DND-41 (cell line): Measurements from ENCODE around the gene LILRB2.

Experiments
- ATAC-seq: fragments of 200-7000 bp; cut with Tn5 transposase; 3 replicates; pipeline ENCODE4 v1.9.1; 2021; ENCODE audit warnings: low read depth; ENCODE audit not compliant: insufficient read depth
- DNase-seq: peaks from one replicate; pipeline ENCODE4 v3.0.0-alpha.2; 2020
- H2AFZ ChIP-seq: 2 replicates; pipeline ENCODE4 v1.6.0; 2012; ENCODE audit warnings: low read depth, low read length
- H3K27ac ChIP-seq: 2 replicates; pipeline ENCODE4 v1.5.1; 2012; ENCODE audit warnings: low read length, inconsistent platforms
- H3K27me3 ChIP-seq: fragments of 200-600 bp; sonication (generic); 2 replicates; pipeline ENCODE4 v1.6.0; 2012; ENCODE audit warnings: low read length, mild to moderate bottlenecking, inconsistent platforms; ENCODE audit not compliant: insufficient read depth, poor library complexity
- H3K36me3 ChIP-seq: 2 replicates; pipeline ENCODE4 v1.5.1; 2012; ENCODE audit warnings: low read length, inconsistent platforms; ENCODE audit not compliant: insufficient read depth
- H3K4me1 ChIP-seq: 2 replicates; pipeline ENCODE4 v1.5.1; 2012; ENCODE audit warnings: mild to moderate bottlenecking, low read length; ENCODE audit not compliant: insufficient read depth
- H3K4me2 ChIP-seq: 2 replicates; pipeline ENCODE4 v1.6.0; 2012; ENCODE audit warnings: mild to moderate bottlenecking, moderate library complexity, low read length, inconsistent platforms; ENCODE audit not compliant: insufficient read depth
- H3K4me3 ChIP-seq, 2 experiments: fragments of 200-600 bp in 1 of 2; shearing (Covaris generic) in 1 of 2; 2 replicates each; pipeline ENCODE4 v1.5.1; 2012 to 2016; ENCODE audit warnings: inconsistent platforms in 2 of 2, low read length in 2 of 2, mild to moderate bottlenecking in 2 of 2, low read depth in 1 of 2, moderate library complexity in 1 of 2
- H3K79me2 ChIP-seq: 2 replicates; pipeline ENCODE4 v1.6.0; 2012; ENCODE audit warnings: low read length, inconsistent platforms; ENCODE audit not compliant: insufficient read depth
- H3K9ac ChIP-seq: 2 replicates; pipeline ENCODE4 v1.6.0; 2012; ENCODE audit warnings: low read depth, mild to moderate bottlenecking, inconsistent platforms, low read length, moderate library complexity
- H3K9me3 ChIP-seq: 2 replicates; pipeline ENCODE4 v1.5.1; 2012; ENCODE audit warnings: low read length, moderate library complexity, mild to moderate bottlenecking, inconsistent platforms; ENCODE audit not compliant: insufficient read depth, severe bottlenecking
- H4K20me1 ChIP-seq: 2 replicates; pipeline ENCODE4 v1.6.0; 2012; ENCODE audit warnings: low read length; ENCODE audit not compliant: insufficient read depth
- CTCF ChIP-seq: IDR thresholded peaks from 2 replicates; pipeline ENCODE4 v1.5.1; 2012; ENCODE audit warnings: borderline replicate concordance, low read length, moderate library complexity, mild to moderate bottlenecking; ENCODE audit not compliant: poor library complexity, severe bottlenecking; ENCODE audit errors: extremely low read depth
- EZH2 ChIP-seq: IDR thresholded peaks from 3 replicates; pipeline ENCODE4 v1.6.1; 2012; ENCODE audit warnings: borderline replicate concordance, low read depth, mild to moderate bottlenecking, moderate library complexity, low read length, inconsistent platforms; ENCODE audit not compliant: severe bottlenecking

Gene LILRB2

GRCh38 chr19:54252845-54253244 is 28.1 kb downstream of the LILRB2 start:
- H3K9me3 ChIP-seq: no peaks in the 10 kb centered on the region
- H3K27ac ChIP-seq: no peak overlapping the region
- H2AFZ ChIP-seq: no peak overlapping the region
- no peaks in the 10 kb centered on the region for H3K27me3 ChIP-seq
- no peak overlapping the region for H3K4me3 ChIP-seq
- no peaks in the 10 kb centered on the region for H3K4me1 ChIP-seq
- H3K9ac ChIP-seq: no peak overlapping the region
- no peak overlapping the region for H3K4me2 ChIP-seq
- TF ChIP-seq EZH2 (no peak), CTCF (no peak)
- no peak for ATAC-seq
- no peaks in the 10 kb centered on the region for H3K79me2 ChIP-seq
- no peak for DNase-seq
- H3K36me3 ChIP-seq: no peaks in the 10 kb centered on the region
- 0 out of 2 replicates have a peak, but pooled peaks cover 2% of the 10 kb centered on the region for H4K20me1 ChIP-seq

GRCh38 chr19:54252243-54252642 is 28.7 kb downstream of the LILRB2 start:
- Histone ChIP-seq H3K36me3 (no peaks in the 10 kb centered on the region), H3K79me2 (no peaks in the 10 kb centered on the region), H4K20me1 (0 out of 2 replicates have a peak, but pooled peaks cover 2% of the 10 kb centered on the region), H3K4me1 (no peaks in the 10 kb centered on the region), H3K27ac (no peak overlapping the region), H3K4me2 (no peak overlapping the region), H3K9me3 (no peaks in the 10 kb centered on the region), H2AFZ (no peak overlapping the region), H3K9ac (no peak overlapping the region), H3K27me3 (no peaks in the 10 kb centered on the region), H3K4me3 (no peak overlapping the region)
- DNase-seq: no peak
- TF ChIP-seq CTCF (no peak), EZH2 (no peak)
- no peak for ATAC-seq

DNA sequence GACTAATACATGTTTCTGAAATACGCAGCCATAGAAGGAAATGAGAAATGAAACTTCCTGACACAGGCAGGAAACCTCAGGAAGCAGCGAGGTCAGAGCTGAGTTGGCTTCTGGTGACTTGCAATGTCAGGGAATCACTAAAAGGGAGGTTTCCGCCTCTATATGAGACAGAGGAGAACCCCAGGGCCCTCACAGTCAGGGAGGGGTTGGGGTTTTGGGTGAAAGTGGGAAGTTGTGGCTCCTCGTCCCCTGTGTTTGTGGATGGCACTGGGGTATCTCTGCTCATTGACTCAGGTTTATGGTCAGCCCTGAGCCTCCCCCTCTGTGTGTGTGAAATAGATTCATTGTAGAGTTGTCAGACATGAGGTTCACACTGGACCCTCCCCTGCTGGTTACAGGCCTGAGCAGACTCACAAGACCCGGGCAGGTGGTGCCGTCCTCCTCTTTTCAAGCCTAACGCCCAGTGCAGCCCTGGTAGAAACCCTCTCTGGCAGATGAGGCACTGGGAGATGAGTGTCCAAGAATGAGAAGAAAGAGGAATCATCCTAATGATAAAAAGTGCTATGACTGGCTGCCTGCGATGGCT is 32.8 kb downstream of the LILRB2 start:
- no peaks in the 10 kb centered on the region for H3K9me3 ChIP-seq
- no peaks in the 10 kb centered on the region for H3K79me2 ChIP-seq
- DNase-seq (no peak), ATAC-seq (no peak)
- no peak overlapping the region for H2AFZ ChIP-seq
- no peaks in the 10 kb centered on the region for H3K4me1 ChIP-seq
- no peaks in the 10 kb centered on the region for H3K36me3 ChIP-seq
- H3K27me3 ChIP-seq: no peaks in the 10 kb centered on the region
- H3K27ac ChIP-seq: no peak overlapping the region
- no peak overlapping the region for H3K4me2 ChIP-seq
- no peak overlapping the region for H3K9ac ChIP-seq
- no peaks in the 10 kb centered on the region for H4K20me1 ChIP-seq
- no peak for TF ChIP-seq CTCF
- TF ChIP-seq EZH2: no peak
- no peak overlapping the region for H3K4me3 ChIP-seq
